HPDE6-E6E7 (cell line): ENCODE measurements around the gene CARMIL3.
A peak's percentile ranks its signal among the peaks of the same experiment; 100 is the strongest.
"Not testable (repeated sequence)": the region's sequence is repeated elsewhere in the genome, so short reads cannot be mapped to it uniquely, and the experiment has no call there.

Source experiments
- DNase-seq: peaks from one replicate; pipeline ENCODE4 v3.0.0; 2011; ENCODE audit warnings: missing footprints; ENCODE audit errors: extremely low spot score

CARMIL3 gene, protein sequence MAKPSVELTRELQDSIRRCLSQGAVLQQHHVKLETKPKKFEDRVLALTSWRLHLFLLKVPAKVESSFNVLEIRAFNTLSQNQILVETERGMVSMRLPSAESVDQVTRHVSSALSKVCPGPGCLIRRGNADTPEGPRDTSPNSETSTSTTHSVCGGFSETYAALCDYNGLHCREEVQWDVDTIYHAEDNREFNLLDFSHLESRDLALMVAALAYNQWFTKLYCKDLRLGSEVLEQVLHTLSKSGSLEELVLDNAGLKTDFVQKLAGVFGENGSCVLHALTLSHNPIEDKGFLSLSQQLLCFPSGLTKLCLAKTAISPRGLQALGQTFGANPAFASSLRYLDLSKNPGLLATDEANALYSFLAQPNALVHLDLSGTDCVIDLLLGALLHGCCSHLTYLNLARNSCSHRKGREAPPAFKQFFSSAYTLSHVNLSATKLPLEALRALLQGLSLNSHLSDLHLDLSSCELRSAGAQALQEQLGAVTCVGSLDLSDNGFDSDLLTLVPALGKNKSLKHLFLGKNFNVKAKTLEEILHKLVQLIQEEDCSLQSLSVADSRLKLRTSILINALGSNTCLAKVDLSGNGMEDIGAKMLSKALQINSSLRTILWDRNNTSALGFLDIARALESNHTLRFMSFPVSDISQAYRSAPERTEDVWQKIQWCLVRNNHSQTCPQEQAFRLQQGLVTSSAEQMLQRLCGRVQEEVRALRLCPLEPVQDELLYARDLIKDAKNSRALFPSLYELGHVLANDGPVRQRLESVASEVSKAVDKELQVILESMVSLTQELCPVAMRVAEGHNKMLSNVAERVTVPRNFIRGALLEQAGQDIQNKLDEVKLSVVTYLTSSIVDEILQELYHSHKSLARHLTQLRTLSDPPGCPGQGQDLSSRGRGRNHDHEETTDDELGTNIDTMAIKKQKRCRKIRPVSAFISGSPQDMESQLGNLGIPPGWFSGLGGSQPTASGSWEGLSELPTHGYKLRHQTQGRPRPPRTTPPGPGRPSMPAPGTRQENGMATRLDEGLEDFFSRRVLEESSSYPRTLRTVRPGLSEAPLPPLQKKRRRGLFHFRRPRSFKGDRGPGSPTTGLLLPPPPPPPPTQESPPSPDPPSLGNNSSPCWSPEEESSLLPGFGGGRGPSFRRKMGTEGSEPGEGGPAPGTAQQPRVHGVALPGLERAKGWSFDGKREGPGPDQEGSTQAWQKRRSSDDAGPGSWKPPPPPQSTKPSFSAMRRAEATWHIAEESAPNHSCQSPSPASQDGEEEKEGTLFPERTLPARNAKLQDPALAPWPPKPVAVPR (N-terminal part only)

GRCh38 chr14:24051789-24052655, at the start of gene CARMIL3:
Gene CARMIL3, plus strand, starts transcription at chr14:24052009. Its CDS starts 145 bp downstream, at chr14:24052154.
- DNase-seq, result peak; percentile 66

- DNase-seq, result not testable (repeated sequence)
Observed at GRCh38 chr14:24006471-24006816, 45.4 kb upstream of the CARMIL3 start.

GRCh38 chr14:24006817-24007652, 44.8 kb upstream of the CARMIL3 start:
- not testable (repeated sequence) for DNase-seq

DNA sequence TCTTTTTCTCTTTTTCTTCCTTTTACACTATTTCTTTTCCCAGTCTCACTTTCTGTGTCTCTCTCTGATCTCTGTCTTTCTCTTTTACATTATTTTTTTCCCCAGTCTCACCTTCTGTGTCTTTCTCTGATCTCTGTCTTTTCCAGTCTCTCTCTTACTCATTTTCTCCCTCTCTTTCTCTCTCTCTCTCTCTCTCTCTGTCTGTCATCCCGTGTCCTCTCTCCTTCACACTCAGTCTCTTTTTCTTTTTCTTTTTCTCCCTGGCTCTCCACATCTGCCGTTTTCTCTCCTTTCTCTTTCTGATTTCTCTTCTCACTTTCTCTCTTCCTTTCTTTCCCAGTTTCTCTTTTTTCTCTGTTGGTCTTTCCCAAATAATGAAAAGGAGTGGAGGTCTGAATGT, 40.8 kb upstream of the CARMIL3 start:
- no peak for DNase-seq

GRCh38 chr14:24012726-24013273, 39.0 kb upstream of the CARMIL3 start:
- not testable (repeated sequence) for DNase-seq

DNA sequence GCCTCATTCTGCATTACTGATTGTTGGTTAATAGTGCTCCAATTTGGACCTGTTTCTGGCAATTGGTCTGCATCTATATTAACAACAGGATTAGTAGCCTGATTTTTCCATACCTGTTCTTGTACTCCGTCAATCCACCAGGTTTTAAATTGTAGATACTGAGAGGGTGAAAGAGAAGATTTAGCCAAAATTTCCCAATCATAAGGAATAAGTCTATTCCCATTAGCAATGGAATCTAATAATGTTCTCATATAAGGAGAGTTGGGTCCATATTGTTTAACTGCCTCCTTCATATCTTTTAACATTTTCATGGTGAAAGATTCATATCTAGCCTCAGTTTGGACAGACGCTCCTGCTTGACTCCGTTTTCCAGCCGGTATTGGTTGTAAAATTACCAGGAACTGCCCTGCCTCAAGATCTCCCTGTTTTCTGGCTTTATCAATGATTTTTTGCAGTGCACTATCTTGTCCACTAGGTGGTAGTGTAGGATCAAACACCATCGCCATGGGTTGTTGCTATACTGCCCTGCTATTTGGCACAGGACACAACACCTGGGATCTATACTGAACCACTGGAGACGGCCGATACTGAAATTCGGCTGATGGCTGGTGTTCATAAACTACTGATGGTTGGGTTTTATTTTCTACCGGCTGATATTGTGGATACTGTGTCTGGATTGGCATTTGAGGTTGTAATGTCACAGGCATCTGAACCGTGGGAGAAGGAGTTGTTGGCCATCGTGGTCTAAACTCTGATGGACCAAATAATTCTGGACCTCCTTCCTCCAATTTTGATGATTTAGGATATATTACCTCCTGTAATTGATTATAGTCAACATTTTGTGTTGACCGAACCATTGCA, 37.9 kb upstream of the CARMIL3 start:
- DNase-seq, result peak; percentile 22

- DNase-seq, result not testable (repeated sequence)
Observed at GRCh38 chr14:24015745-24016144, 36.1 kb upstream of the CARMIL3 start.

- not testable (repeated sequence) for DNase-seq
Observed at GRCh38 chr14:24018978-24019377, 32.8 kb upstream of the CARMIL3 start.

DNA sequence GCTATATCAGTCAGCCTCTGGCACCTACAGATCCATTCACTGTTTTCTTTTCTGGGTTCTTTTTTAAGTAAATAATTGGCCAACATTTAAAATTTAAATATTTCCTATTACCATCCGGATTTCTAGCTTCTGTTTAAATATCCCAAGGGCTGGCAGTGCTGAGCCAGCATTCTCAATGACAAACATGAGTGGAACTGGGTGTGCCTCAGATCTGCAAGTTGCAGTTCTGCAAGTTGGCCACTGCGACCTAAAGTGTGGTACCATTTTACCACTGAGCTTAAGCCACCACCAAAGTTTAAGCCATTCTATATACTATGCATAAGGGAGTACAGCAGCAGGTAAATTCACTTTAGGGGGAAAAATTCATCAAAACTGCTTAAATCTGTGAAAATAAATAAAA, 31.9 kb upstream of the CARMIL3 start:
- DNase-seq, result not testable (repeated sequence)

DNA sequence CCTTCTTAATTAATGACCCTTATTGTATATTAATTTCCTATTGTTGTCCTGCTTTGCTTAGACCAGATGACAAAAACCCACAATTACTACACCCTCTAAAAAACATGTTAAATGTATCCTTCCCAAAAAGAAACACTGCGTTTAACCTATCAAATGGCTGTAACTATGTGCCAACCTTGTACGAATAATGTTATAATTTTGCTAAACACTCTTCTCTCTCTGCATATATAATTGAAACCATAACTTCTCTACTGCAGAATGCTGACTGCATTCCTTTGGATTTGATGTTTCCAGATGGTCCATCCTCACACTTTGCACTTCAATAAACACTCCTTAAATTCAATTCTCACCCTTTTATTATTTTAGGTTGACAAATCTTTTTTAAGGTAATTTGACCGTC, 31.3 kb upstream of the CARMIL3 start:
- not testable (repeated sequence) for DNase-seq

DNA sequence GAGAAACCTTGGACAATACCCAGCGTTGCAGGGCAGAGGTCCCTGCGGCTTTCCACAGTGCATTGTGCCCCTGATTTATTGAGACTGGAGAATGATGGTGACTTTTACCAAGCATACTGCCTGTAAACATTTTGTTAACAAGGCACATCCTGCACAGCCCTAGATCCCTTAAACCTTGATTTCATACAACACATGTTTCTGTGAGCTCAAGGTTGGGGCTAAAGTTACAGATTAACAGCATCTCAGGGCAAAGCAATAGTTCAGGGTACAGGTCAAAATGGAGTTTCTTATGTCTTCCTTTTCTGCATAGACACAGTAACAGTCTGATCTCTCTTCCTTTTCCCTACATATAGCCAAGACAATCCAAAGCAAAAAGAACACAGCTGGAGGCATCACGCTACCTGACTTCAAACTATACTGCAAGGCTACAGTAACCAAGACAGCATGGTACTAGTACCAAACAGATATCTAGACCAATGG, 26.8 kb upstream of the CARMIL3 start:
- DNase-seq, result not testable (repeated sequence)

DNA sequence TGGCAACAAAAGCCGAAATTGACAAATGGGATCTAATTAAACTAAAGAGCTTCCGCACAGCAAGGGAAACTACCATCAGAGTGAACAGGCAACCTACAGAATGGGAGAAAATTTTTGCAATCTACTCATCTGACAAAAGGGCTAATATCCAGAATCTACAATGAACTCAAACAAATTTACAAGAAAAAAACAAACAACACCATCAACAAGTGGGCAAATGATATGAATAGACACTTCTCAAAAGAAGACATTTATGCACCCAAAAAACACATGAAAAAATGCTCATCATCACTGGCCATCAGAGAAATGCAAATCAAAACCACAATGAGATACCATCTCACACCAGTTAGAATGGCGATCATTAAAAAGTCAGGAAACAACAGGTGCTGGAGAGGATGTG, 22.1 kb upstream of the CARMIL3 start:
- DNase-seq, result not testable (repeated sequence)

DNA sequence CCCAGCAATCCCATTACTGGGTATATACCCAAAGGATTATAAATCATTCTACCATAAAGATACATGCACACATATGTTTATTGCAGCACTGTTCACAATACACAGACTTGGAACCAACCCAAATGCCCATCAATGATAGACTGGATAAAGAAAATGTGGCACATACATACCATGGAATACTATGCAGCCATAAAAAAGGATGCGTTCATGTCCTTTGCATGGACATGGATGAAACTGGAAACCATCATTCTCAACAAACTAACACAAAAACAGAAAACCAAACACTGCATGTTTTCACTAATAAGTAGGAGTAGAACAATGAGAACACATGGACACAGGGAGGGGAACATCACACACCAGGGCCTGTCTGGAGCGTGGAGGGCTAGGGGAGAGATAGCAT, 20.5 kb upstream of the CARMIL3 start:
- not testable (repeated sequence) for DNase-seq

- no peak for DNase-seq
Observed at GRCh38 chr14:24032727-24033418, 18.9 kb upstream of the CARMIL3 start.

GRCh38 chr14:24035769-24036168, 16.0 kb upstream of the CARMIL3 start:
- DNase-seq, result not testable (repeated sequence)

DNA sequence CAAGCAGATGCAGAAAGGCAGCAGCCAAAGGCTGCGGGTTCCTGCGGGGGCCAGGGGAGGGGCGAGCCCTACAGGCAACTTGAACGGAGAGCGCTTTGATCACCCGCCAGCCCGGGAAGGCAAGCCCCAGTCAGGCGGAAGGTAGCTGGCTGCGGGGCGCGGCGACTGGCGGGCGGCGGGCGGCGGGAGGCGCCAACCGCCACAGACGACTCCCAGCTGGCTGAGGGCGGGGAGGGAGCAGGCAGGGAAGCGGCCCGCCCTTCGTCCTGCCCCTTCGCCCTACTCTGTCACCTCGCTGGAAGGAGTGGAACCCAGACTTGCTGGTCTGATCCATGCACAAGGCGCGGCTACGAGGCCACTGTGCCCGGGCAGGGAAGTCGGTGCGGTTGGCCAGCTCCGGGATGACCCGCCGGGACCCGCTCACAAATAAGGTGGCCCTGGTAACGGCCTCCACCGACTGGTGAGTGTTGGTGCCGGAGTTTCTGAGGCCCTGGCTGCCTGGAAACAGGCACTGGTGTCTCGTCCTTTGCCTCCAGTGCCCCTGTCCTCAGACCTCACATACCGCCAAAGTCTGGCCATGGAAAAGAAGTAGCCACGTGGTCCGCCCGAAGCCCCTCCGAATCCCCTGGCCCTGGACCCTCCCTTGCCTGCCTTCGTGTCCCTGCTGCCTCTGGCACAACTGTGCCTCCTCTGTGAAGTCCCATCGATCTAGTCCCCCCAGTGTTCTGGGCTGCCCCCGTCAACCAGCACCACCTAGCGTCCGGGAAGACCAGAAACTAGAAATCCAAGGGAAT, 15.4 kb upstream of the CARMIL3 start:
- no peak for DNase-seq
